ENCODE data around the gene SPATA21.

The SPATA21 gene

DNA sequence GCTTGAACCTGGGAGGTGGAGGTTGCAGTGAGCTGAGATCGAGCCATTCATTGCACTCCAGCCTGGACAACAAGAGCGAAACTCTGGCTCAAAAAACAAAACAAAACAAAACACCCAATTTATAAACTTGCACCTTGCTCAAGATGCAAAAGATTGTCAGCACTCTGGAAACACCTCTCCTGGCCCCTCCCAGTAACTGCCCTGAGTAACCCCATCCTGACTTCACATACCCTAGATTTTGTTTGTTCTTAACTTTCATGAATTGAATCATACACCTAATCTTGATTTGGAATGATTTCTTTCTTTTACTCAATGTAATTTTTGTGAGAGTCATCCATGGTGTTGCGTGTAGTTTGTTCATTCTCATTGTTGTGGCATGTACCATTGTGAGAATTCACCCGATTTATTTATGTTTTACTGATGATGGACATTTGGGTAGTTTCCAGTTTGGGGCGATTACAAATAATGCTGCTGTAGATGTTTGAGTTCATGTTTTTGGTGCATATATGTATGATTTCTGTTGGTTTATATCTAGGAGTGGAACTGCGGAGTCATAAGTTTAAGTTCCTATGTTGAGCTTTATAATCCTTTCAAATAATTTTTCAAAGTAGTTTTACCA is 13.7 kb upstream of the SPATA21 start:
- DNase-seq (ENCODE audit: low read depth): no peak

DNA sequence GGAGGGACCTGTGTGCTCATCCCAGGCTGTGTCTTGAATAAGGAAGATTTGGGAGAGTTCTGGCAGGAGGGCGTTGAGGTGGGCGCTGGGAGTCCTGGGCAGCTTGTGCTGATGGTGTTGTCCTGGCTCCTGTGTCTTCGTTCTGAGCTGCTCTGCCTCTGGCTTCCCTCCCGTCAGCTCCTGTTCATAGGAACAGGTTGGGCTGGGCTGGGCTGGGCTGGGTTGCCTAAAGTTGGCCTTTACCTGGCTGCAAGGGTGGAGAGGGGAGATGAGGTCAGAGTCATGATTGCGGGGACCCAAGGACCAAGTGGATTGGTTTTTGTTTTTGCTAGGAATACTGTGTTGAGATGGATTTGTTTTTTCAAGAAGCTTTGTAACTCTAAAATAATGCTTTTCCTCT is 12.4 kb upstream of the SPATA21 start:
- DNase-seq (ENCODE audit: low read depth): no peak

DNA sequence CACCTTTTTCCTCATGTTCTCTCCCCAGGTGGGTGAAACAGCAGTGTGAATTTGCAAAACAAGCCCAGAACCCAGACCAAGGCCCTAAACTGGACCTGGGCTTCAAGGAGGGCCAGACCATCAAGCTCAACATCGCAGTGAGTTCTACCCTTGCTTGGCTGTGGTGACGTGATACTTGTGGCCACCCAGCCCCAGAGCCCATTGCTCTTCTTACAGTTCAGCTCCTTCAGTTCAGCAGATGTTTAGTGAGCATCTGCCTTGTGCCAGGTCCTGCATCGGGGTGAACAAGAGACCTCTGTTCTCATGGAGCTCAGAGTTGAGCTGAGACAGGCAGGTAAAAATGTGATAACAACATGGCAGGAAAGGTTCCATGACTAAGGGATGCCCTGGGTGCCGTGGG is 11.8 kb upstream of the SPATA21 start:
- DNase-seq (ENCODE audit: low read depth): no peak

DNA sequence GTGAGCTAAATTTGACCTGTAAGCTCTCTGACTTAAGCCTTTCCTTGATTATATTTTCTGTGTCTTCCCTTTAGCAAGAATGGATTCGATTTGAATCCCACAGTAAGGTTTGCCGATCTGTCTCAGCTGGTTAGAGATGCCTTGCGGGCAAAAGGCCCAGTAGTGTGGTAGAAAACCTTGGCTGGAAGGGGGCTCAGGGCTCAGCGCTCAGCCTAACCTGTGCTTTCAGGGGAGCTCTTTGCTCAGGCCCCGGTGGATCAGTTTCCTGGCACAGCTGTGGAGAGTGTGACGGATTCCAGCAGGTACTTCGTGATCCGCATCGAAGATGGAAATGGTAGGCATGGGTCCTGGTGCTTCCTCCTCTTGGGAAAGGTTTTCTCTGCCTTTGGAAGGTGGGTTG is 10.4 kb upstream of the SPATA21 start:
- no peak for DNase-seq (ENCODE audit: low read depth)

DNA sequence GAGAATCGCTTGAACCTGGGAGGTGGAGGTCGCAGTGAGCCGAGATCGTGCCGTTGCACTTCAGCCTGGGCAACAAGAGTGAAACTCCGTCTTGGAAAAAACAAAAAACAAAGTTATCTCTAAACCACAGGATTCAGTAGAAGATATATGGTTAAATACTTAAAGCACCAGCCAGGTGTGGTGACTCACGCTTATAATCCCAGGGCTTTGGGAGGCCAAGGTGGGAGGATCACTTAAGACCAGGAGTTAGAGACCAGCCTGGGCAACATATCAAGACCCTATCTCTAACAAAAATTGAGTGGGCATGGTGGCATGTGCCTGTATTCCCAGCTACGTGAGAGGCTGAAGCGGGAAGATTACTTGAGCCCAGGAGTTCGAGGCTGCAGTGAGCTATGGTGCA is 8.9 kb upstream of the SPATA21 start:
- DNase-seq (ENCODE audit: low read depth): no peak

DNA sequence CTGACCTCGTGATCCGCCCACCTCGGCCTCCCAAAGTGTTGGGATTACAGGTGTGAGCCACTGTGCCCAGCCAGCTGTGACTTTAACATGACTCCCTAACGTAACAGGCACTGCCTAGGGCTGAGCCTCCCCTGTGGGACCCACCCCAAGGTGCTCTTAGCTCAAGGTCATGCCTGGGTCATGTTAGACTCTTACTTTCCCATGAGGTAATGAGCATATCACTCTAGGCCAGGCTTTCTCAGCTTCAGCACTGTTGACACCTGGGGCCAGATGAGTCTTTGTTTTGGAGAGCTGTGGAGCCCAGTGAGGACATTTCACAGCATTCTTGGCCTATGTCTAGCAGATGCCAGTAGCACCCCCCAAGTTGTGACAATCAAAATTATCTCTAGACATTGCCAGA is 7.8 kb upstream of the SPATA21 start:
- no peak for DNase-seq (ENCODE audit: low read depth)

DNA sequence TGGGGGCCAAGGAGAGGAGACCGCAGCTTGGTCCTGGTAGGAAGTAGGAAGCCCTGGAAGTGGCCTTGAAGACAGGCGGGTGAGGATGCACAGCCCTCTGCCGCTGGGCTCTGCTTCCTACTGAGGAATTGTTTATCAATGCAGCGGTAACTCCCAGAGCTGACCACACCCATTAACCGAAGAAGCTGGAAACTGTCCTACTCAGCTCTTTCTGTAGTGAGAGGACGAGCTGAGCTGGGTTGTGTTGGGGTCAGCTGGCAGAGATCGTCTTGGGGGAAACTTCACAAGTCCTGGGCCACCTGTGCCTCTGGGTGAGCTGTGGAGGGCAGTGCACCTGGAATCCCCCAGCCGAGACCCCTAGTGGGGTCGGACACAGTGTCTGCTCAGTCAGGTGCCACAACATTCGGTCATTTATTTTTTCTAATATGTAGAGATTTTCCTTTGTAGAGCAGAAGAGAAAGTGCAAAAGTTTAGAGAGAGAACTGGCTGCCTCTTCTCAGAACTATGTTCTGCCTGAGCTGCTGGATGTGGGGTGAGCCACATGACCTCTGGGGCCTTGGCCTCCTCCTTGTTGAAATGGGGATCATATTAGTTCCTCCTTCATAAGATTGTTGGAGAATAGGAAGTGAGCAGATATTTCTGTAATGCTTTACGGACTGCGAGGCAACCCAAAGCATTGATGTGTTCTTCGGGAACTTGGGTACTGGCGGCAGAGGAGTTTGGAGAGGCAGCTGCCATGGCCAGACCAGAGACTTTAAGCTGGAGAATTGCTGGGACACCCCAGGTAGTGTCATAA is 6.9 kb upstream of the SPATA21 start:
- DNase-seq (ENCODE audit: low read depth): no peak

DNA sequence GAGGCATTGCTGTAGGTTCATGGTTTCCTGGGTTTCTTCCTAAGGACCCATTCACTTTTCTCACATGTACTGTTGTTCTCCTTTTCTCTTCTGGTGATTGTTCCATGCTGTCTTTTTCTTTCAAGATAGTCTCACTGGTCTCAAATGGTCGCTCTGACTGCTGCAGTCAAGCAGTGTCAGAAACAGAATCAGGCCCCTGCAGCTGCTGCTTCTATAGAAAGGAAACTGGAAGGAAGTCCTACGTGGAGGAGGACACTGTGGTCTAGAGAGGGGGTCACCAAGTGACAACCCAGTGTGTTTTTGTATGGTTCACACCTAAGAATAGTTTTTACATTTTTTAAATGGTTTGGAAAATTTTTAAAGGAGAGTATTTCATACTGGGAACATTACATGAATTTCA is 5.7 kb upstream of the SPATA21 start:
- DNase-seq (ENCODE audit: low read depth): no peak

DNA sequence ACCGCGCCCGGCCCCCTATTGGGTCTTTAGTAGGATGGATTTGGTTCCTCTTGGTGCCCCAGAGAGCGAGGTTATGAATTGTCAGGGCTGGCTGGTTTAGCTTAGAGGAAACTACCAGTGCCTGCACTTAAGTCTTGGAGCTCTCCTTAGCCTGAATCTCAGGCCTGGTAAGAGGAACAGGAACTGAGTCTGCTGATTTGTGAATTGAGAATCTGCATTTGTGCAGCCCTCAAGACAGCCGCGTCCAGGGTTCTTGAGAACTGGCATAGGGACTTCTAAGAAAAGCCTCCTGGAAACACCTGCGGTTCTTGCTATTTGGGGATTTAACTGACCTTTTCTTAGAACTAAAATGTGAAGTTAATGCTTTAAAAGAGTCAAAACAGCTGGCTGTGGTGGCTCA is 5.0 kb upstream of the SPATA21 start:
- no peak for DNase-seq (ENCODE audit: low read depth)

DNA sequence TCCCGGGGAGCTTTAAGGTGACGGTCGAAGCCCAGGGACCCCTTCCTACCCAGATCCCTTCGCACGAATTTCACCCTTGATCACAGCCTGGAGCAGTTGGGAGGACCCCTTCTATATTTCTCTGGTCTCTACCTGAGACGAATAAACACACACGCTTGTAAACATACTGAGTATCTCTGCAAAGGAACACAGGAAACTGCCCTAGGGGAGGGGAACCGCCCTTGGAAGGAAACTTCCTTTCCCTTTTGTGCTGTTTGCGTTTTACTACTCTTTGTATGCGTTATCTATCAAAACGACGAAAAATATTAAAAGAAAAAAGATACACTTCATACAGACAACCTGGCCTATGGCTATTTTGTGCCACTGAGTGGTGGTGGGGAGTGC is 4.0 kb upstream of the SPATA21 start:
- DNase-seq (ENCODE audit: low read depth): no peak

DNA sequence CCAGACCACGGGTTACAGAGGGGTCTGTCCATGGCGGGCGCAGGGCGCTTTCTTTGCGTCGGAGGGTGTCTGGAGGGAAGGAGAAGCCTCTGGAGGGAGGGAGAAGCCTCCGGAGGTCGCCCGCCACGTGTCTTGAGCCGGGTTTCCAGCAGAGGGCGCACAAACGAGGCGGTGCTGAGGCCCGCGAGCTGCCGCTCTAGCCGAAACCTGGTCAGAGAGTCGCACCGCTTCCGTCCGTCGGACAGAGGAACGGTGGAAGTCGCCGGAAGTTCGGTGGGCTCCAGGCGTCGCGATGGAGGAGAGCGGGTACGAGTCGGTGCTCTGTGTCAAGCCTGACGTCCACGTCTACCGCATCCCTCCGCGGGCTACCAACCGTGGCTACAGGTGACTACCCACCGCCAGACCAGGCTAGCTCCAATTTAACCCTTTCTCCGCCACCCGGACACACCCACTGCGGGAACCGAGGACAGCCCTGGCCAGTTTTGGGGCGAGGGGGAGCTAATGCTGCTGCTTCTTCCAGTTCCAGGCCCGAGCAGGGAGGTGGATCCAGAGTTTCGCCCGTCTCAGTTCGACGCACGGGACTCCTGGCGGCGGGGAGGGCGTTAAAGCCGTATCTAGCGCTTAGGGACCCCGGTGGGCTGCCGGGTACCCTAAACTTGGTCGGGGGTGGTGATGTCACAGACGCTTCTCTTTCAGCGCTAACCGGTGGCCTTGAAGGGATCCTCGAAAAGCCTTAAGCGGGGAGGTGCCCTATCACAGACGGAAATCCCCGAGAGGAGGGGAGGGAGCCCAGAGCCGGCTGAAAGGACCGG is 3.5 kb upstream of the SPATA21 start, which contains the start of gene NECAP2:
Gene NECAP2 (plus strand): TSS at position 255 of the 812 bp plus-strand sequence. CDS start 38 bp downstream, at position 293.
- DNase-seq (ENCODE audit: low read depth): peak; percentile 95

DNA sequence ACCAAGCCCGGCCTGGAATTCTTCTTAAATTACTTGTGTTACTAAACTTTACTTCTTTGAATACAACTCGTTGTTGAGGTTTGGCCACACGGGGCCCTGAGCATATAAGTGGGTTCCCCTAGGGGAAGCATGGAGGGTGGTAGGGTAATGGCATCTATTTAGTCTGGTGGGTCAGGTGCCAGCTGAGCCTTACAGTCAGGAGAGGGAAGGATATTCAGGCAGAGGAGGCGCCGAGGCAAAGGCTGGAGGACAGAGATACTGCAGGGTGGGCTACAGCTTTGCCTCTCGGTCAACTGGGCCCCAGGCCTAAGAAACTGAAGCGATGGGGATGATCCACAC is 2.9 kb upstream of the SPATA21 start:
- no peak for DNase-seq (ENCODE audit: low read depth)

DNA sequence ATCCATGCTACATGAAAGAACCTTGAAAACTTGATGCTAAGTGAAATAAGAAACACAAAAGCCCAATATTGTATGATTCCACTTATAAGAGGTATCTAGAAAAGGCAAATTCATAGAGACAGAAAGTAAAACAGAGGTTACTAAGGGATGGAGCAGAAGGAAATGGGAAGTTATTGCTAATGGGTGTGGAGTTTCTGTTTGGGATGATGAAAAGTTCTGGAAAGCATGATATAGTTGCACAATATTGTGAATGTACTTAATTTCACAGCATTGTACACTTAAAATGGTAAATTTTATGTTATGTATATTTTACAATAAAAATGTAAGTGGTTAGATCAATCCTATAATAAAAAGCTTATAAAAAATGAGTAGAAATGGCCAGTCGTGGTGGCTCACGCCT is 1.7 kb upstream of the SPATA21 start:
- no peak for DNase-seq (ENCODE audit: low read depth)

DNA sequence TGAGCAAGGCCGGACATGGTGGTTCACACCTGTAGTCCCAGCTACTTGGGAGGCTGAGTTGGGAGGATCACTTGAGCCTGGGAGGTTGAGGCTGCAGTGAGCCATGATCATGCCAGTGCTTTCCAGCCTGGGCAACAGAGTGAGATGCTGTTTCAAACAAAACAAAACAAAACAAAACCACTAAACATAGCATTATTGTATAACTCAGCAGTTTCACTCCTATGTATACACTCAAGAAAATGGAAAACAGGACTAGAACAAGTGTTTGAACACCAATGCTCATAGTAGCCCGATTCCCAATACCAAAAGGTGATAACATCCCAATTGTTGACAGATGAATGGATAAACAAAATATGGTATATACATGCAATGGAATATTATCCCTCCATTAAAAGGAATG is 1.3 kb upstream of the SPATA21 start:
- DNase-seq (ENCODE audit: low read depth): no peak

DNA sequence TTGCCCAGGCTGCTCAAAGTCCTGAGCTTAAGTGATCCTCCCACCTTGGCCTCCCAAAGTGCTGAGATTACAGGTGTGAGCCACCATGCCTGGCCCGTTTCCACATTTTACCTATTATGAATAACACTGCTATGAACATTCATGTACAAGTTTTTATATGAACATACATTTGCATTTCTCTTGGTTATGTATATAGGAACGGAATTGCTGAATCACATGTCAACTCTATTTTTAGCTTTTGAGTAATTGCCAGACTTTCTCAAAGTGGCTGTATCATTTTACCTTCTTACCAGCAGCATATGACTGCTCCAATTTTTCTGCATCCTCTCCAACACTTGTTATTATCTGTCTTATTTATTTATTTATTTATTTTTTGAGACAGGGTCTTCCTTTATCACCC is 2.7 kb downstream of the SPATA21 start:
- no peak for DNase-seq (ENCODE audit: low read depth)

DNA sequence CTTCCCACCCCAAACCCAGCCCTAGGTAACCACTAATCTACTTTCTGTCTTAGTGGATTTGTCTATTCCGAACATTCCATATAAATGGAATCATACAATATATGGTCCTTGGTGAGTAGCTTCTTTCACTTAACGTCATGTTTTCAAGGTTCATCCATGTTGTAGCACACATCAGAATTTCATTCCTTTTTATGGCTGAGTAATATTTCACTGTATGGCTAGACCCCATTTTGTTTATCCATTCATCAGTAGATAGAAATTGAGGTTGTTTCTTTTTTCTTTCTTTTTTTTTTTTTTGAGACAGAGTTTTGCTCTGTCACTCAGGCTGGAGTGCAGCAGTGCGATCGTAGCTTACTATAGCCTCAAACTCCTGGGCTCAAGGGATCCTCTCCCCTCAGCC is 3.2 kb downstream of the SPATA21 start:
- DNase-seq (ENCODE audit: low read depth): no peak

DNA sequence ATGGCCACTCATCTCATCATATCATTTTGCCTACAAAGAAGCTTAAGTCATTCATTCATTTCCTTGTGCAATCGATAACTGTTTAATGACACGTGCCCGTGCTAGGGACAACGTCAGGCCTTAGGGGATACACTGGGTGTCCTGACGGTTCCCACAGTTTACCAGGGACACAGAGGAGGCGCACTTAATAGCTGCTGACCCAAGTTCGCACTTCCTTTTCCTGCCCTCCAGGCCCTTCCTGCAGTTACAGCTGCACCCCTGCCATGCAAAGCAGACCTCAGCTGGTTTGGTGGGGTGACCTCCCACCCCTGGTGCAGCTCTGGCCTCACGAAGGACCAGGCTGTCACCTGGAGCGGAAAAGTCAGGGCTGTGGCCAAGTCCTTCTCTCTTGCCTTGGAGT is 4.2 kb downstream of the SPATA21 start:
- DNase-seq (ENCODE audit: low read depth): no peak

DNA sequence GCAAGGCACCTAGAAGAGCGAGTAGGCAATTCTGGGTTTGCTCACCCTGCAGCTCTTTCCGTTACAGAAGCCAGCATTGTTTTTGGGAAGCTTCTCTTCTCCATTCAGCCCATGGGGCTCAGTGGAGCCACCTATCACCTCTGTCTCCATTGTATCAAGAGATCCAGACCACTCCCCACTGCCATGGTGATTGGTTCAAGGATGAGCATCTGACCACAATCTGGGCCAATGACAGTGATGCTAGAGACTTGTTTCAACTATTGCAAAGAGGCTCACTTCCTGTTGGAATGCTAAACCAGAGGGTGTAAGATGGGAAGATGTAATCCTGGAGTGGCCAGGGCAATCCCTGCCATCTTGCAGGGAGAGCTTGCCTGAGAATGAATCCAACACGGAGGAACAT is 6.6 kb downstream of the SPATA21 start:
- no peak for DNase-seq (ENCODE audit: low read depth)

DNA sequence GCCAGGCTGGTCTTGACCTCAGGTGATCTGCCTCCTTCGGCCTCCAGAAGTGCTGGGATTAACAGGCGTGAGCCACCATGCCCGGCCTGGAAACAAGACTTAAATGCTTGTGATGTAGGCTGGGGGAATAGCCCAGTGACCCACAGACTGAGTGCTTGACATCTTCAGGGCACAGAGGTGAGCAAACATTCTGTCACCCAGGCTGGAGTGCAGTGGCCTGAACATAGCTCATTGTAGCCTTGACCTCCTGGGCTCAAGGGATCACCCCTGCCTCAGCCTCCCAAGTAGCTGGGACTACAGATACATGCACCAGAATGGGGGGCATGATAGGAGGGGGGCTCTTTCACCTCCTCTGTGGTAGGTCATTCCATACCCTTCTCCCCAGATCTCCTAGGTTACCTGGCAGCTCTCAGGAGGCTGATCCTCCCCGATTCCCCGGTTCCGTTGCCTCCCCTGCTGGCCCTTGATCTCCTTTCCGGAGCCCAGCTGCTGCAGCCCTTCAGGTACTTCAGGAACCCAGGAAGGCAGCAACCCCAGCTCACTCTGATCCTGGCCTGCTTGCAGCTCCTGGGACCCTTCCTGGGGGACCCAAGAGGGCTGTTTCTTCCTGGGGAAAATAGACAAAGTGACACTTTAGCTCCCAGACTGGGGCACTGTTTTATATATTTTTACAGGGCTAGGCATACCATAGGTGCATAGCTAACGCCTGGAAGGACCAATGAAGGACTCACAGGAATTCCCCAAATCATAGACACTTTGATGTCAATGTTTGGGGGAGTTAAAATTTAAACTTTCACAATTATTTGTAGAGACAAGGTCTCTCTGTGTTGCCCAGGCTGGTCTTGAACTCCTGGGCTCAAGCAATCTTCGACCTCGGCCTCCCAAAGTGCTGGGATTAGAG is 11.8 kb downstream of the SPATA21 start:
- DNase-seq (ENCODE audit: low read depth): no peak

DNA sequence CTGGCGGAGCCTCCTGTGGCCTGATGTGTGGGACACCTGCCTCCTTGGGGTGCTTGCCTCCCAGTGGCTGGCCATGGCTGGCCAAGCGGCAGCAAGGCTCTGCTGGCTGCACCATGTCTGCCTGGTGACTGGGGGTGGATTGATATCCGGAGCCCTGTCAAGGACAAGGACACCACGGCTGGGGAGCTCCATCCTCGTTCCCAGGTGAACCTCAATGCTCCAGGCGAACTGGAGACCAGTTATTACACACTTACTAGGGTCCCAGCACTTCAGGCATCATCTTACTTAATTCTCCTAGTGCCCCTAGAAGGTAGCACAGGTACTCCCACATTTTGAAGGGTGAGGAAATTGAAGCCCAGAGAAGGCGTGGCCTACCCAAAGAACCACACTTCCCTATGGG is 15.2 kb downstream of the SPATA21 start:
- no peak for DNase-seq (ENCODE audit: low read depth)

DNA sequence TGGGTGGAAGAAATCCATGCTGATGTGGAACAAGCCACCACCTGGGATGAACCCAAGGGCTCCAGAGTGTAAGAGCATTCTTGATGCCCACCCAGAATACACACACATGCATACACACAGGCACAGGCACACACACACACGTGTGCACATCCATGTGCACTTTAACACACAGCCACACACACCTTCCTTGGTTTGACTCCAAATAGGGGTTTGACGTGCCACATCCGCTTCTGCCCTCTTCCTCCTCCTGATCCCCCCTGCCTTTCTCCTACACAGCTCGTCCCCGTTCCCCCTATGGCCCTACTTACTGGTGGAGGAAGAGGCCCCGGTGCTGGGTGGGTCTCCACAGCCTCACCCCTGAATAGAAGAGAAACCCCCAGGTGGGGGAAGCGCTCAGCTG is 16.0 kb downstream of the SPATA21 start:
- no peak for DNase-seq (ENCODE audit: low read depth)

DNA sequence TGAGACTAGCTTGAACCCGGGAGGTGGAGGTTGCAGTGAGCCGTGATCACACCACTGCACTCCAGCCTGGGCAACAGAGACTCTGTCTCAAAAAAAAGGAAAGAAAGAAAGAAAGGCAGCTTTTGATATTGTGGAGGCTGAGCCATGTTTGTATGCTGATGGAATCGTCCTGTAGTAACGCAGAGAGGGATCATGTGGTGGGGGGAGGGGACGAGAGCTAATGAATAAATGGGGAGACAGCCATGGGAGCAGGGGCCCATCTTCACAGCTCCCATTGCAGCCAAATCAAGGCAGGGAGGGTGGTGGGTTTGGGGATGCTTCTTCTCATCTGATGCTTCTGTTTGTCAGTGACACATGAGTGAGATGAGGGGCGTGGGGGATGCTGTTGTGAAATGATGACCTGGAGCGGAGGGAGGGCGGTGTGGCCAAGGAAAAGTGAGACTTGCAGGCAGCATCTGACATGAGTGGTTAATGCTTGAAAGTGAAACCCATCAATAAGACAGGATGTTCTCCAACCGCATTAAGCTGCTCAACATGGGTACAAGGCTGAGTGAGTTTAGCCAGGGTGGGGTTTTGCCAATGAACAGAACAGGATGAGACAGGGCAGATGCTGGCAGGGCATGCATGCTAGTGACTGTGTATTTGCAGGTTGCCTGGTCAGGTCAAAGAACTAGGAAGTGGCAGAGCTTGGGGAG is 16.7 kb downstream of the SPATA21 start:
- peak; percentile 25 for DNase-seq (ENCODE audit: low read depth)
